Heart left ventricle (tissue), 16 donors: ENCODE results near the gene TBRG4. TPM values are rescaled to one million over a fixed set of nuclear protein-coding genes. Genes with fewer than 3 reads are reported as not detected.

ENCODE experiments used
- ATAC-seq, 4 donors: fragments of 200-7000 bp; cut with Tn5 transposase; one replicate each; pipeline ENCODE4 v1.9.1; 2020 to 2022; ENCODE audit warnings: moderate library complexity in 4 of 4, mild to moderate bottlenecking in 3 of 4, moderate number of reproducible peaks in 1 of 4
- DNase-seq, 5 donors: peaks; one replicate each; pipeline ENCODE4 v3.0.0-alpha.2; 2020
- H3K27ac ChIP-seq, 12 donors: fragments of 200-600 bp; sonication (generic) in 4 of 12; one replicate each; pipeline versions ENCODE4 v1.5.0 to v1.8.0; 2016 to 2022; ENCODE audit warnings: mild to moderate bottlenecking in 2 of 12
- H3K27me3 ChIP-seq, 9 donors: fragments of 200-600 bp; sonication (generic) in 2 of 9; one replicate each; pipeline versions ENCODE4 v1.5.1 to v1.8.0; 2016 to 2022; ENCODE audit warnings: mild to moderate bottlenecking in 3 of 9
- H3K36me3 ChIP-seq, 9 donors: fragments of 200-600 bp; sonication (generic) in 2 of 9; one replicate each; pipeline versions ENCODE4 v1.5.0 to v1.8.0; 2018 to 2022; ENCODE audit warnings: mild to moderate bottlenecking in 2 of 9
- H3K4me1 ChIP-seq, 12 donors: fragments of 200-600 bp; sonication (generic) in 4 of 12; one replicate each; pipeline versions ENCODE4 v1.5.0 to v1.8.0; 2016 to 2022; ENCODE audit warnings: mild to moderate bottlenecking in 3 of 12
- H3K4me3 ChIP-seq, 12 donors: fragments of 200-600 bp; sonication (generic) in 4 of 12; one replicate each; pipeline versions ENCODE4 v1.5.0 to v1.8.0; 2017 to 2022; ENCODE audit warnings: mild to moderate bottlenecking in 9 of 12, moderate library complexity in 4 of 12
- H3K9me3 ChIP-seq, 12 donors: fragments of 200-600 bp; sonication (generic) in 4 of 12; one replicate each; pipeline versions ENCODE4 v1.5.0 to v1.8.0; 2016 to 2022; ENCODE audit warnings: mild to moderate bottlenecking in 1 of 12
- CTCF ChIP-seq, 12 donors: fragments of 200-600 bp; sonication (generic) in 4 of 12; IDR thresholded peaks; one replicate each; pipeline versions ENCODE4 v1.5.0 to v1.8.0; 2018 to 2022; ENCODE audit warnings: antibody characterized with exemption in 12 of 12, mild to moderate bottlenecking in 5 of 12
- POLR2A ChIP-seq, 2 donors: fragments of 450-650 bp; IDR thresholded peaks; one replicate each; pipeline ENCODE4 v1.6.1; 2017; ENCODE audit warnings: antibody characterized with exemption in 2 of 2, mild to moderate bottlenecking in 2 of 2, moderate library complexity in 2 of 2
- WGBS, 4 donors: extraction: QIAGEN DNeasy Blood & Tissue Kit in 2 of 4; methylation state at CpG; one replicate each; pipeline versions ENCODE4 v1.1.5 to v1.1.7; 2013 to 2018; 5-methylcytosine and 5-hydroxymethylcytosine counted together
- intact Hi-C, 10 donors: fragments of 100-400 bp; cut with DNase I; formaldehyde crosslinking; loops; one replicate each; pipeline versions ENCODE4 v1.11.1 to v1.14.2; 2022
- polyA plus RNA-seq, 2 donors: library from polyadenylated mRNA; stranded (reverse); fragments of 200-250 nt; gene quantifications; one replicate each; pipeline ENCODE4 v1.2.3, GENCODE V29; 2013
- total RNA-seq, 9 donors: library from RNA; depleted of rRNA in 2 of 9; stranded (reverse); fragments of >200 nt in 2 of 9; fragmentation: NEBNext Ultra II Directional in 3 of 9; extraction: Animal tissue kit (Norgen Biotek cat#: 25700) in 3 of 9; gene quantifications; one replicate each; pipeline versions ENCODE4 v1.1.0 to v1.2.4, GENCODE V29; 2016 to 2023
- donor health status: ischemic (EF 13 %, LVEDD 7.1; RV severe dilation, severe dysfunction).
- donor health status: healthy with polysubstance abuse.
- donor health status: DM: no; HTN: yes; CAD: no.
- donor health status: DM: no; HTN: no; CAD: no.
- donor health status: ischemic (EF 25% LVEDD 6.9; RV normal size, moderate dysfunction).
- donor health status: ischemic (EF 25% LVEDD 5.7; RV mildly dilated, moderate dysfunction).
- donor health status: healthy.
- donor health status: DM: yes; HTN: yes; CAD: no.
- donor health status: ischemic (EF 35%, LVEDD 5.7; RV mildly dilated, moderate dysfunction).
- donor health status: nonischemic (EF 11% LVEDD 7.7; RV severe dilation, severe dysfunction).
- donor health status: DM: yes; HTN: yes; CAD: no.
- donor health status: PGD.
- donor health status: ischemic (EF 29% LVEDD 5.4; RV normal size, mild dysfunction).
- donor health status: nonischemic (EF 23%, LVEDD 6.1; RV moderate dilation, normal function).

The TBRG4 gene
- total and polyA plus RNA-seq, 11 donors = 58.0 to 125 (median 61.5) TPM

- TF ChIP-seq CTCF (IDR thresholded peaks at IDR 0.05) (no peak), POLR2A (IDR thresholded peaks at IDR 0.05) (no peak)
- peak overlapping the region in 2 of 12 donors; percentile 33 to 42 for H3K27ac ChIP-seq
- WGBS, 4 donors = 83 to 90% (median 84%) methylated on average over 7 to 8 of the region's 8 CpGs
- ATAC-seq (peak; percentile 38 to 72 (median 66)), DNase-seq (peak in 1 of 5 donors; percentile 46)
- H3K27me3 ChIP-seq = no peaks in the 10 kb centered on the region
- H3K9me3 ChIP-seq = no peaks in the 10 kb centered on the region
- H3K4me3 ChIP-seq = no peak overlapping the region
- intact Hi-C loops = loop anchor here in 2 of 10 donors (5.0 kb wide), 2 partner anchors 103 to 218 kb away; partner anchors contain the start of genes CCM2 (in 1 of the 2) and PURB (in 1 of the 2)
- H3K36me3 ChIP-seq = peaks cover 8 to 86% (median 84%) of the 10 kb centered on the region in 9 donors
- H3K4me1 ChIP-seq = peaks cover 5 to 70% (median 36%) of the 10 kb centered on the region in 12 donors
Measured at GRCh38 chr7:45105588-45106188, 5.8 kb downstream of the TBRG4 start.

GRCh38 chr7:45104844-45105587, 6.5 kb downstream of the TBRG4 start:
- intact Hi-C loops = loop anchor here in 2 of 10 donors (5.0 kb wide), 2 partner anchors 103 to 218 kb away; partner anchors contain the start of genes CCM2 (in 1 of the 2) and PURB (in 1 of the 2)
- peaks cover 5 to 63% (median 32%) of the 10 kb centered on the region in 12 donors for H3K4me1 ChIP-seq
- ATAC-seq (no peak), DNase-seq (no peak)
- no peak overlapping the region for H3K4me3 ChIP-seq
- no peaks in the 10 kb centered on the region for H3K9me3 ChIP-seq
- peak overlapping the region in 2 of 12 donors; percentile 33 to 42 for H3K27ac ChIP-seq
- 91 to 96% (median 94%) methylated on average over 8 to 12 of the region's 12 CpGs for WGBS, 4 donors
- peaks cover 8 to 93% (median 91%) of the 10 kb centered on the region in 9 donors for H3K36me3 ChIP-seq
- no peaks in the 10 kb centered on the region for H3K27me3 ChIP-seq
- TF ChIP-seq CTCF (IDR thresholded peaks at IDR 0.05) (no peak), POLR2A (IDR thresholded peaks at IDR 0.05) (no peak)

GRCh38 chr7:45103958-45104843, 7.3 kb downstream of the TBRG4 start:
- intact Hi-C loops = no loop called here
- Histone ChIP-seq H3K9me3 (no peaks in the 10 kb centered on the region), H3K27ac (peak overlapping the region in 2 of 12 donors; percentile 18 to 33), H3K36me3 (peaks cover 8 to 100% (median 99%) of the 10 kb centered on the region in 9 donors), H3K4me1 (peaks cover 5 to 60% (median 28%) of the 10 kb centered on the region in 12 donors), H3K4me3 (no peak overlapping the region), H3K27me3 (no peaks in the 10 kb centered on the region)
- 79 to 90% (median 86%) methylated on average over 17 of the region's 17 CpGs for WGBS, 4 donors
- no peak for TF ChIP-seq CTCF (IDR thresholded peaks at IDR 0.05)
- TF ChIP-seq POLR2A (IDR thresholded peaks at IDR 0.05) = no peak
- DNase-seq = peak in 1 of 5 donors; percentile 53
- peak; percentile 8 to 56 (median 30) for ATAC-seq
